ENCODE measurements around the gene SLC41A3. TPM values are rescaled to one million over a fixed set of nuclear protein-coding genes. Genes with fewer than 3 reads are reported as not detected.
"Not testable (repeated sequence)": the region's sequence is repeated elsewhere in the genome, so short reads cannot be mapped to it uniquely, and the experiment has no call there.

The SLC41A3 gene
- total RNA-seq, 1 experiment from 2014 or later = 34.5 TPM

DNA sequence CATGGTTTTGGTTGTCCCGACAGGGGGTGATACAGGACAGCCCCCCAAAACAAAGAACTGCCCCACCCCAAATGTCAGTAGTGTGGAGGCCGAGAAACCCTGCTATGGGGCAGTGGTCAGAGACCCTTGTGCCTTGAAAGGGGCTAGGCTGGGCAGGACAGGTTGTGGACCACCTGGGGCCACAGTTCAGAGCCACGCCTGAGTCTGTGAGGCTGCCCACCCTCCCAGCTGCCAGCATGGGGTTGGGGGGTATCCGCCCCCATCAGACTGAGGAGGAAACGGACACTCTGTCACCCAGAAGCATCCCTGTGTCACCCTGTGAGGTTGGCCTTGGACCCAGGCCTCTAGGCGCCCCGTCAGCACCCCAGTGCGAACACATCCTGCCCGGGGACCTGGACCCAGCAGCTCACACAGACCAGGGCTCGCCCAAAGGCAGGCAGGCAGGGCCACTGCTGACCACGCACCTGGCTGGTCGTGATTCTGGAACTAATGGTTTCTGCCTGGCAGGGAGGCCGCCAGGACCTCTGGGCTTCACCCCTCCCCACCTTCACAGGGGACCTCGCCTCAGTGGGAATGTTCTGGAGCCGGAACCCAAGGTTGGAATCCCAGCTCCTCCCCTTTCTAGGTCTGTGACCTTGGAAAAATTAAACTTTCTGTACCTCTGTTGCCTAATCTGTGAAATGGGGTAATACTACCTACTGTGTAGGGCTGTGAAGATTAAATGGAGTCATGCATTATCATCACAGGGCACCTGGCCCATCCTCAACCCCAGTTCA lies 1.4 kb downstream of the SLC41A3 start:
- no peak for DNase-seq (ENCODE audit: low spot score)

DNA sequence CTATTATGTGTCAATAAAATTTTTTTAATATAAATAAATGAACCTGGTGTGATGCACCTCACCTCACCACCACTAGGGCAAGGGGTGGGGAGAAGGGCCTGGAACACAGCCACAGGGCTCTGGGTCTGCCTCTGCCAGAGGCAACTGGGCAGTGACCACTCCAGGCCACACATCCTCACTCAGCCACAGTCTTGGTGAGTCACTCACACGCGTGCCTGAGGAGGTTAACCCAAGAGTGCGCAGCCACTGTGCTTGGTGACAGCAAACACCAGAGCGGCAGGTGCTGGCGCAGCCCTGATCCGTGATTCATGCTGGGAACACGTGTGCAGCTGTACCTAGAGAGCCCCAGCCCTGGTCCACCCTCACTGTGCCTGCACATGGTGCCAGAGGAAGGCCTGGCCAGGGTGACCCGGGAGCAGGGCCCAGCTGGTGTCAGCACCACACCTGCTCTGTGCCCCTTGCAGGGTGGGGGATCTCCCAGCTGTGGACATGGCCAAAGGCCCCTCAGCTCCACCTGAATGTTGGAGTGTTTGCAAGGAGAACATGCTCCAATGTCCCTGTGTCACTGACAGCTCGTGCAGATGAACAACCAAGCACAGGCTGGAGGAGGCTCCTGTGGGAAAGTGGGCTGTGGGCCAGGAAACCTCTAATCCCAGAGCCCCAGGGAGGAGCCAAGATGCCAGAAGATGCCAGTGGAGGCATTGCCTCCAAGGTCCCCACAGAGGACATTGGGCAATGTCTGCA lies 2.1 kb downstream of the SLC41A3 start:
- DNase-seq (ENCODE audit: low spot score) = peak; percentile 80

DNA sequence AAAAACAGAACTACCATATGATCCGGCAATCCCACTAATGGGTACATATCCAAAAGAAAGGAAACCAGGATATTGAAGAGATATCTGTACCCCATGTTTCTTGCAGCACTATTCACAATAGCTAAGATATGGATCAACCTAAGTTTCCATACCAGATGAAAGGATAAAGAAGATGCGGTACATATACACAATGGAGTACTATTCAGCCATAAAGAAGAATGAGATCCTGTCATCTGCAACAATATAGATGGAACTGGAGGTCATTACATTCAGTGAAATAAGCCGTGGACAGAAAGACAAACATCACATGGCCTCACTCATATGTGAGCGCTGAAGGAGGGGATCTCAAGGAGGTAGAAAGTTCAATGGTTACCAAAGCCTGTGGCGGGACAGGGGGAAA lies 3.0 kb downstream of the SLC41A3 start:
- no peak for DNase-seq (ENCODE audit: low spot score)

DNA sequence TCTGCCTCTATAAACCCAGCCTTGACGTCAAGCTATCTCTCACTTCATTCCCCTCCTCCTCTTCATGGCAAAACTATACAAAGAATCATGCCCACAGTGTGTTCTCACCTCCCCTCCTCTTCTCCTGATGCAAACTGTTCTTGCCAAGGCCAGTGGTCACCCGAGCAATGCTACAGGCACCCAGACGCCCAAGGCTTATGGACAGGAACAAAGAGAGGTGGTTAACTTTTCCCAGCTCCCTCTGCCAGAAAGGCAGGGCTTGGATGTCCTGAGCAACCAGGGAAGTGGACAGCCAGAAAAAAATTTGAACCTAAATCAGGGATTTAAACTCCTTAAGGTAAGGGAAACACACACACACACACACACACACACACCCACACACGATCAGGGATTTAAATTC lies 5.1 kb downstream of the SLC41A3 start:
- no peak for DNase-seq (ENCODE audit: low spot score)

DNA sequence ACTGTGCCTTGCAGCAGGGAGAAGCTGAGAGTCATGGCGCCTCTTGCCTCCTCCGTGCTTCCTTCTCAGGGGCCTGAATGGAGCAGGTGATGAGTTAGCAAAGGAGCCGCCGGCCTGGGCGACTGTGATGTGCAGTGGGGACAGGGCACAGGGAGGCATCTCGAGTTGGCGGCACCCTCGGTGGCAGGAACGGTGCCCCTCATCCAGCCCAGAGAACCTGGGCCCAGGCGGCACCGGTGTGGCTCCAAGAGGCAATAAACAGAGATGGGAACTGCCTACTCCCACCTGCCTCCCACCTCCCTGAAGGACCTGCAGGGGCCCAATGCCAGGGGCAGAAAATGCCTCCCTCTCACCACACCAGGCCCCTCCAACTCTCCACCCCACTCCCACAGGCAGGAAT lies 6.2 kb downstream of the SLC41A3 start:
- DNase-seq (ENCODE audit: low spot score) = no peak

DNA sequence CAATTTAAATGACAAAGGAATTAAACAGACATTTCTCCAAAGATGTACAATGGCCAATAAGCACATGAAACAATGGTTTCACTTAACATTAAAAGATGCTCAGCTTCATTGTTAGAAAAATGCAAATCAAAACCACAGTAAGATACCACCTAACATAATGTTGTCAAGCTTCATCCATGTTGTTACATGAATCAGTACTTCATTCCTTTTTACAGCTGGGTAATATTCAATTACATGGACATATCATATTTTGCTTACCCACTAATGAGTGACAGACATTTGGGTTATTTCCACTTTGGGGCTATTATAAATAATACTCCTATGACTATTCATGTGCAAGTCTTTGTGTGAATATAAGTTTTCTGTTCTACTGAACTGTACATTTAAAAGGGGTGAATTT lies 7.8 kb downstream of the SLC41A3 start:
- DNase-seq (ENCODE audit: low spot score) = no peak

DNA sequence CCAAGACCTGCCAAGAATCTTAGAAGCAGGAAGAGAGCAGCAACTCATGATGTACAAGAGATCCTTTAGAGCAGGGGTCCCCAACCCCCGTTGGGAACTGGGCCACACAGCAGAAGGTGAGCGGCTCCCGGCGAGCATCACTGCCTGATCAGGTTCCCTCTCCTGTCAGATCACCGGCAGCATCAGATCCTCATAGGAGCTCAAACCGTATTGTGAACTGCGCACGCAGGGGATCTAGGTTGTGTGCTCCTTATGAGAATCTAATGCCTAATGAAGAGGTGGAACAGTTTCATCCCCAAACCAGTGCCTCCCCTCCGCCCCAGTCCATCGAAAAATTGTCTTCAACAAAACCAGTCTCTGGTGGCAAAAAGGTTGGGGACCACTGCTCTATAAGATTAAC lies 13.8 kb downstream of the SLC41A3 start:
- no peak for DNase-seq (ENCODE audit: low spot score)

DNA sequence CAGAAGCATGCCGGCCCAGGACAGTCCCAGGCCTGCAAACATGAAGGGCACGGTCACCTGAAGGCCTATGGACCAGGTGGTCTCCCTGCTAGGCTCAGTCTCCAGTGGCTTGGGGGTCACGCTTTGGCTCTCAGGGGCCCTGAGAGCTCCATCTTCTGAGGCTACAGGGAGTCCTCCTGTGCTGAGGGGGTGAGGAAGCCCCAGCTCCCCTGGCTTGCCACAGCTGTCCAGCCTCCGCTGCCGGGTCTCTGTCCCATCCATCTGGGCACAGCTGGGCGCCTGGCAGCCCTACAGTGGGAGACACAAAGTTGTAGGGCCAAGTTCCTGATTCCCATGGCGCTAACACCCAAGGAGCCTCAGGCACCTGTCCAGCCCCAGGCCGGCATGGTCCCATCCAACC lies 16.0 kb downstream of the SLC41A3 start:
- no peak for DNase-seq (ENCODE audit: low spot score)

DNA sequence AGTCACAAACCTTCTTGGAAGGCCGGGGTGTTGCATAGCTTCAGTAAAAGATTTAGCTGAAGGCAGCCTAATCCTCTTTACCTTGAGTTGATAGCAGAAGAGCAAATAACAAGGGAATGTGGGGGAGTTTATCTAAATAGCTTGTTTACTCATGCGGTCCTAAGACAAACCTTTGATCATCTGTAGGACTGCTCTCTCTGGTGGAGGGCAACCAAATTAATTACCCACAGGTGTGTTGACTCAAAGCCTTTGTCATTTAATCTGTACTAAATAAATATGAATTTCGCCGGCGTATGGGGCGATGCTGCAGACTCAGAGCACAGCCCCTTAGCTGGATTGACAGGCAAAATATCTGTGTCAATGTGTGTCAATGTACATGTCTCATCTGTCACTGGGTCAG lies 17.2 kb downstream of the SLC41A3 start:
- DNase-seq (ENCODE audit: low spot score) = not testable (repeated sequence)

DNA sequence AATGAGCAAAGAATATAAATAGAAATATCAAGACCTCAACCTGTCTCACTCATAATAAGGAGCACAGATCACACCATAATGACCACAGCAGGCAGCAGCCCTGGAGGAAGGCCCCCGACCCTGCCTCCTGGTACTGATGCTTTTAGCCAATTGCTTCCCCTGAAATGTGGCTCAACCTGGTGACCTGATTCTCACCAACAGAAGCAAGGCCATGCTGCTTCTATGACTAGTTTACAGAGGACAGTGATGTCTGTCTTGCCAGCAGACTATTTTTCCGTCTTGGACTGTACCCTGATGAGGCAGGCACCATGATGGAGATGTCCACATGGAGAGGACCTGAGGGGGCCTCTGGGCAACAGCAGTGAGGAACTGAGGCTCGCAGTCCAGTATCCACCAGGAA lies 18.0 kb downstream of the SLC41A3 start:
- DNase-seq (ENCODE audit: low spot score) = no peak

DNA sequence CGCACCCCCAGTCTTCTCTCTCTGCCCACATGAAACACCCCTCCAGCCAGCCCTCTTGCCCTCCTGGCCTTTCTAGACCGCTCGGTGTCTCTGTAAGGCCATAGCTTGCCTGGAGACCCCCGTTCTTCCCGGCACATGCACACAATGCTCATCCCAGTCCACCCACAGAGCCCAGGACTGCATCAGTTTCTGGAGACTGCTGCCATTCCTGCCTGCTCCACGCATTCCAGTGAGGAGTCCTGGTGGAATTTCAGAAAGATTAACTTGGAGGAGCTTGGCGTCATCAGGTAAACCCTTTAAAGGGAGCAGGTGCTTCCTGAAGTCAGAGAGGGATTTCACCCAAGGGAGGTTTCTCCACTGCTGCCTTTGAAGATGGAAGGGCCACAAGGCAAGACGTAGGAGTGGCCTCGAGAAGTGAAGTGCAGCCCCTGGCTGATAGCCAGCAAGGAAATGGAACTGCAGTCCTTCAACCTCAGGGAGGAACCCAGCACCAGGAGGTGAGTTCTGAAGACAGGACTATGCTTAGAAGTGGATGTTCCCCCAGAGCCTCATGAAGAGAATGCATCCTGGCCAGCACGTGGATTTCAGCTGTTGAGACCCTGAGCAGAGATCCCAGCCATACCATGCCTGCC lies 19.2 kb downstream of the SLC41A3 start:
- DNase-seq (ENCODE audit: low spot score) = no peak

DNA sequence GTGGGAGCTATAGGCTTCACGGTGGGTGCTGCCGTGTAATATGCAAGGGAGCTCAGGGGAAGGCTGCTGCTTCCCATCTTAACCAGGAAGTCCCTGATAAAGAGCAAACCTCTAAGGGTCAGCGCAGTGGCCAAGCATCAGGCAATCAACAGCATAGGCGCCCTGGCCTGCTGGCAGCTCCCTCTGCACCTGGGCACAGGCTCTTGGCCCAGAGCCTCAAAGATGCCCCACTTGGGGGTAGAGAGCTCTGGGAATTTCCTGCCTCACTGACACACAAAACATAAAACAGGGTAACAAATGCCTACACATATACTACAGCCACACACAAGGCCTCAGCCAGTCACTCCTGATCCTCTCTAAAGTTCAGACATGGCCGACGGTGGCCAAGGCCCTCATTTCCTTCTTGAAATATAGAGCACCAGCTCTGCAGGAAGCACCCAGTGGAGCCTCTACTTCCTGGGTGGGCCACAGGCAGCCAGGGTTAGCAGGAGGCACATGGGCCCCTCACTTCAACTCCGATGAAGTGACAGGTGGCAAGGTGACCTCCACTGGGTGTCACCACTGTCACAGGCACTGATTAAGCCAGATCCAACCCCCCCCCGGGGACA lies 20.5 kb downstream of the SLC41A3 start:
- DNase-seq (ENCODE audit: low spot score) = no peak

DNA sequence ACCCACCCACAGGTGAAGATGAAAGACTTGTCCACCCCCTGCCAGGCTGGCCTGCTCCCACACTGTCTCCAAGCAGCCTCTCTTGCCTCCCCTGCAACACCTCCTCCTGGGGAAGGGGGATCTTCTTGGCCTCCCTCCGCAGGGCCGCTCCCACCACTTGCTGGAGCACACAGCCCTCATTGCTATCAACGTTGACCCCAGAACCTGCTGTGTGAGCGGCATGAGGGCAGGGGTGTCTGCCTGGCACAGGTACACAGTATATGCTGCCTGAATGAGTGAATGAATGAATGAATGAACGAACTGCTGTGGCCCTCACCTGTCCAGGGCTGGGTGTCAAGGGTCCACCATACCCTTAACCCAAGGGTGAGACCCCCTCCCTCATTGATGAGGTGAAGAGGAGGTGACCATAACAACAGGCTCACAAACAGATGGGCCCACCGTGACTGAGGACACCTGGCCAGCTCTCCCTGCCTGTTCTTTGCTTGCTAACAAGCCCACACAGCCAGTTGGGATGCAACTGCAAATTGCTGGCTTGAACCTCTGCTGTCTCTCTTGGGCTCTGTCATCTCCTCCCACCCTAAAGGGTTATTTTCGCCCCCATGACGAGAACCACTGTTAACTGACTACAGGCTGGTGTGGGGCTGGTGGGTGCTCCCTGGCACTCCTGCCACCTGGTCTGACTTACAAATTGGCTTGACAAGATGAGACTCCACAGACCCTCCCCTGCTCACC lies 22.5 kb downstream of the SLC41A3 start:
- no peak for DNase-seq (ENCODE audit: low spot score)

DNA sequence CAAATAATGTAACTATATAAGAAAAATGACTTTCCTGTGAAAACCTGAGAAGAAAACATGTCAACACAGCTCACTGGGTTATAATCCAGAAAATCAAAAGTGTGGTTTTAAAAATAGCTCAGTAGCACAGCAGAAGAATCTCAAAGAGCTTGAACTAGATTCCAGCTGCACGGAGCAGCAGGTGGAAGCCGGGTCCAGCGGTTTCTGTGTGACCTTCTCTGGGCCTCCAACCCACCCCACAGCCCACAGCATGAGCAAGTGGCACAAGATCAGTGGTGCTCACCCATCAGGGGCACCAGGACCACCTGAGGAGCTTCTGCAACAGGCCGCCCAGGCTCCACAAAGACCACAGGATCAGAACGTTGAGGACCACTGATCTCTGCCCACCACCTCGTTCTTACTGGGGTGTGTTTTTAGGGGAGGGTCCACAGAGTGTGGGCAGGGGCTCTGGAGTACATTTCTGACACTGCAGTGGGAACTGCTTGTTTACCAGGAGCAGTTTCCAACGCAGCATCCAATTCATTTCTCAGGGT lies 23.2 kb downstream of the SLC41A3 start:
- DNase-seq (ENCODE audit: low spot score) = no peak

DNA sequence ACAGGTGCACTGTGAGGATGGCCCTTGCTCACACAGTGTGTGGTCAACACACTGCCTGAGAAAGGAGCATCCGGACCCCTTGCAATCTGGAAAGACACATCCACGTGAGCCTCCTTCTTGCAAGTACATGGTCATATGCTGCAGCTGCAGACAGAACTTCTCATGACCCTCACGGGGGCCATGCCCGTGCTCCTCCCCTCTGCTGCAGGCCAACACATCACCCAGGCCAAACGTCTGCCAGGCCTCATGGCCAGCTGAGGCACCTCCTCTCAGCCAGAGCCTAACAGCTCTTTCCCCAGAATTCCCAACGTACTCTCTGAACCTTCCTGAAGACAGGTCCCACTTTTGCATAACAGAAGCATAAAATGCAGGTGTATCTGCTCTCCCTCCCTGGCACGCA lies 25.3 kb downstream of the SLC41A3 start:
- DNase-seq (ENCODE audit: low spot score) = no peak

DNA sequence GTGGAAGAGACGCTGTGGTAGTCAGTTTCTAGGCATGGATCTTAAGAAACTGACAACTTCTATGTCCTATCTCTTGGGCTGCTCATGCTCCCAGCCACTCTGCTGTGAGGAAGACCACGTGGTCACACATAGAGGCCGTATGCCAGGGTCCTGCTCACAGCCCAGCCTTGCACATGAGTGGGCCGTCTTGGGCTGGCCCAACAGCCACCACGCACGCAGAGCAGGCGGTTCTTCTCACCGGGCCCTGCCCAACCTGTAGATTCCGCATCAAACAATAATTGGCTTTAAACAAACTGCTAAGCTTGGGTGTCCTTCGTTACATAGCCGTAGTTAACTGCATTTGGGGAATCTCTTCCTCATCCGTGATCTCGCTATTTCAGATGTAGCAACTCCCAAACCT lies 26.0 kb downstream of the SLC41A3 start:
- DNase-seq (ENCODE audit: low spot score) = no peak

DNA sequence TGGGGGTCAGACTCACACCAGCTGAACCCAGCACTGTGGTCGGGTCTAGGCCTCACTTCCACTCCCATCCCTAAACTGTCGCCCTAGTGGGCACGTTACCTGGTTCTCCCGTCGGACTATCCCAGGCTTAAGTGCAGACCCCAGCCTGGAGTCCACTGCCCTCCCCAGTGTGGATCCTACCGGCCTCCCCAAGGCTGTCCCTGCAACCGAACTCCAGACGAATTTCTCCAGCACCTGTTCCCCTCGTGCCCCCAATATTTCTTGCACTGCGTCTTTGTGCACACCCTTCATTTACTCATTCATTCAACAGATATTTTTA lies 26.5 kb downstream of the SLC41A3 start:
- DNase-seq (ENCODE audit: low spot score) = no peak

DNA sequence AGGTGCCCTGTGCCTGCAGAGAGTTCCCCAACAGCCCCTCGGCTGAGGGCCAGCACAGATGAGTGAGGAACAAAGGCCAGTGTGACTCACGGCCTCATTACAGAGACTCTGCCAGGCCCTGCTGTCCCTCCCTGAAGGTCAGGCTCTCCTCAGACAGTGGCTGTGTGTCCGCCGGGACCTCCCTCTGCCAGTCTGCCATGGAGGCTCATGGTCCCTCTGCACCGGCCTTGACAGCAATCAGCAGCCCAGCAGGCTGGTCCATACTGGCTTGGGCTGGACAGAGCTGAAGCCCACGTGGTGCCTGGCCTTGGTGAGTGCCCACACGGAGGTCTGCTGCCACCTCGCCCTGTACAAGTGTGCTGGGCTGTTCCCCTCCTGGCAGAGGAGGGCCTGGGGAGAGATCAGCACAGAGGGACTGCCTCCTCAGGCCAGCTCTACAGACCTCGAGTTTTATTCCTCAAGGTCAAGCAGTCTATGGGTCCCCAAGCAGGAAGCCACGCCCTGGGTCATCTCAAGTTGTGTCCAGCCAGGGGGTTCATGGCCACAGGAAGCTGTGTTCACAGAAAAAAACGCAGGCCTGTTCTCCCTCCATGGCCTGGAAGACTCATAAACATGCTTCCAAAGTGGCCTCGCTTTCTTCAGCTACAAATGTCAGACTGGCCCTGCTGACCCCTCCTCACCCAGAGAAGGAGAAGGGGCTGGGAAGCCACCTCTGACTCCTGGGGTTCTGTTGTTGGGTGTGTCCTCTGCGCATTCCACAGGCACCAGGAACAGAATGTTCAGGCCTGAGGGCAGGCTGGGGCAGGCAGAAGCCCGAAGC lies 27.0 kb downstream of the SLC41A3 start:
- DNase-seq (ENCODE audit: low spot score) = no peak

DNA sequence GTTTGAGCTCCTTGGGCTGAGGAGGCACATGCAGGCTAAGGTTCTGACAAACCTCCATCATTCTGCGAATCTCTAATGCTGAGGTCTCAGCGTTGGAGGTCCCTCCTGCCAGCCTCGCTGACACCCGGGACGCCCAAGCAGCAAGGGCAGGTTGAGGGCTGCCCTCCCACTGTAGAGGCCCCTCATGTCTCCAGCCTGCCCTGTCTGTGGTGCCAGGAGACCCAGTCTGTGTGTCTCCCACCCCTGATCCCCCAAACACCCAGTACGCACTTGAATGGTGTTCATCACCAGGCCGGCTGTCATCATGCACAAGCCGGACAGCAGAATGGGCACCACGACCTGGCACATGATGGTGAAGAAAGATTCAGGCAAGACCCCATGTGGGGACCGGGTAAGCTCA lies 27.8 kb downstream of the SLC41A3 start:
- no peak for DNase-seq (ENCODE audit: low spot score)

DNA sequence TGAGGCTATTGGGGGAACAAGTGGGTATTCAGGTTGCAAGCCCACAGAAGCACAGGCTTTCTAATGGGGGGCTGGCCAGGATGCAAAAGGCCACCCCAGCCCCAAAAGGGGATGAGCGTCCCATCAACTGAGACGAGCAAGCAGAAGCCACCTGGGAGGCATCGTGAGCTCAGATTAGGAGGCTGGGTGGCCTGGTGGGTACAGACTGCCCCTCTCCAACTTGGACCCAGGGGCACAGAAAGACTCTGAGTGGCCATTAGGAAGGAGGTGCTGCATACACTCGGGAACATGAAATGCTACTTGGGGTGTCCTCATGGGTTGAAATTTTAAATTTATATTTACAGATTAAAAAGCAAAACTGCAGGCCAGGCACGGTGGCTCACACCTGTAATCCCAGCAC lies 29.1 kb downstream of the SLC41A3 start:
- no peak for DNase-seq (ENCODE audit: low spot score)

All from H4 (cell line).